ENCODE measurements around the gene MTCH1. TPM values are rescaled to one million over a fixed set of nuclear protein-coding genes. Genes with fewer than 3 reads are reported as not detected.

The MTCH1 gene
- total RNA-seq, 2 experiments from 2014 or later = 231 to 239 TPM

DNA sequence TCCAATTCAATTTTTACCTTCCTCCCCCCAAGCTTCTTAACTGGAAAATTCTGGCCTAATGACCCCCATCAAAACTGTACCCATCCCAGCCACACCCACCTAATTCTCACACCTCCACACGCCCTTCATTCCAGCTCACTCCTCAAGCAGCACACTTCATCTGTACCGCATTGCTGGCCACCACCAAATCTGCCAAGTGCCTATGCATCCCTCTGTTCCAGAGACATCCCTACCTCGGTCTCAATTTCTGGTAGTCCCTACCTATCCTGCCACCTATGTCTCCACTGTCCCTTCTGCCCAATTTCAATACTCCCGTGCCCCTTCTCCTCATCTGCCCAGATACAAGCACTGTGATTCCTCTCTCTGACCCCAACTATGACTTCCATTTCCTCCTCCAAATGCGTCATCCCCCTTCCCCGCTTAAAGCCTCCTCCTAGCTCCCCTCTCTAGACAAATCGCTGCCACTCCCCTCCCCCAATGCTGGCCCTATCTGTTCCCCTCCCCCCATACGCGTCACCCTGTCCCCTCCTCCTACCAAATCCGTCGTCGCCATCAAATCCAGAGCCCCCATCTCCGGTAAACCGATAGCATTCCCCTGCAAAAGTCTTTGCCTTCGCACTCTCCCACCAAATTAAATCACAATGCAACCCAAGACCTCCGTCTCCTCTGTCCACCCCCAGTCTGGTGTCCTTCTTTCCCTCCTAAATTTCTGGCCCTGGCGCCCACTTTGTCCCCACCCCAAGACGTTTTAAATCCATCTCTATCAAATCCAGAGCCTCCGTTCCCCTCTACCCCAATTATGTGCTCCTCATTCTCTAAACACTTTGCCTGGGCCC, 1.2 kb downstream of the MTCH1 start:
- Histone ChIP-seq H3K27ac (ENCODE audit: low read depth in 1 of 2, low read length in 2 of 2) (peak overlapping the region; percentile 48 to 81), H3K27me3 (ENCODE audit: control insufficient read depth in 1 of 2, insufficient read depth in 2 of 2, low read length in 2 of 2) (no peaks in the 10 kb centered on the region), H3K4me3 (ENCODE audit: low read length) (peak overlapping the region; percentile 90), H3K4me1 (ENCODE audit: insufficient read depth, low read length) (peaks cover 60% of the 10 kb centered on the region), H3K9me3 (ENCODE audit: control insufficient read depth in 1 of 2, insufficient read depth in 1 of 2, low read length in 2 of 2) (no peaks in the 10 kb centered on the region), H3K36me3 (ENCODE audit: insufficient read depth, low read length) (peaks cover 12% of the 10 kb centered on the region)
- no peak overlapping the region for H3K27ac Mint-ChIP-seq
- ATAC-seq (ENCODE audit: poor library complexity) (peak; percentile 33), DNase-seq (peak in 12 of 14 experiments; percentile 30 to 80 (median 57))
- no peaks in the 10 kb centered on the region for H3K27me3 Mint-ChIP-seq
- peaks cover 21% of the 10 kb centered on the region for H3K36me3 Mint-ChIP-seq (ENCODE audit: low read depth)
- no peak overlapping the region for H3K4me3 Mint-ChIP-seq
- no peaks in the 10 kb centered on the region for H3K9me3 Mint-ChIP-seq
- TF ChIP-seq, protein P1, sequence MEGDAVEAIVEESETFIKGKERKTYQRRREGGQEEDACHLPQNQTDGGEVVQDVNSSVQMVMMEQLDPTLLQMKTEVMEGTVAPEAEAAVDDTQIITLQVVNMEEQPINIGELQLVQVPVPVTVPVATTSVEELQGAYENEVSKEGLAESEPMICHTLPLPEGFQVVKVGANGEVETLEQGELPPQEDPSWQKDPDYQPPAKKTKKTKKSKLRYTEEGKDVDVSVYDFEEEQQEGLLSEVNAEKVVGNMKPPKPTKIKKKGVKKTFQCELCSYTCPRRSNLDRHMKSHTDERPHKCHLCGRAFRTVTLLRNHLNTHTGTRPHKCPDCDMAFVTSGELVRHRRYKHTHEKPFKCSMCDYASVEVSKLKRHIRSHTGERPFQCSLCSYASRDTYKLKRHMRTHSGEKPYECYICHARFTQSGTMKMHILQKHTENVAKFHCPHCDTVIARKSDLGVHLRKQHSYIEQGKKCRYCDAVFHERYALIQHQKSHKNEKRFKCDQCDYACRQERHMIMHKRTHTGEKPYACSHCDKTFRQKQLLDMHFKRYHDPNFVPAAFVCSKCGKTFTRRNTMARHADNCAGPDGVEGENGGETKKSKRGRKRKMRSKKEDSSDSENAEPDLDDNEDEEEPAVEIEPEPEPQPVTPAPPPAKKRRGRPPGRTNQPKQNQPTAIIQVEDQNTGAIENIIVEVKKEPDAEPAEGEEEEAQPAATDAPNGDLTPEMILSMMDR (IDR thresholded peaks at IDR 0.05) = no peak
- ChIA-PET CTCF (interaction anchor here (0.7 to 2.0 kb wide), 2 partner anchors 99 kb away, joined by 3 to 9 read pairs; partner anchors contain the start of gene C6orf89), POLR2A (interaction anchor here (1.3 to 3.2 kb wide), 3 partner anchors 20 to 95 kb away, joined by 6 to 31 read pairs (median 26); partner anchors contain the start of gene PI16)
- peaks cover 33% of the 10 kb centered on the region for H3K4me1 Mint-ChIP-seq (ENCODE audit: low read depth)
- intact Hi-C loops (cut with DNase I, micrococcal nuclease) = loop anchor here (1.0 to 5.0 kb wide), 3 partner anchors 20 to 1062 kb away; partner anchors contain the start of gene SRPK1 (in 1 of the 2)

DNA sequence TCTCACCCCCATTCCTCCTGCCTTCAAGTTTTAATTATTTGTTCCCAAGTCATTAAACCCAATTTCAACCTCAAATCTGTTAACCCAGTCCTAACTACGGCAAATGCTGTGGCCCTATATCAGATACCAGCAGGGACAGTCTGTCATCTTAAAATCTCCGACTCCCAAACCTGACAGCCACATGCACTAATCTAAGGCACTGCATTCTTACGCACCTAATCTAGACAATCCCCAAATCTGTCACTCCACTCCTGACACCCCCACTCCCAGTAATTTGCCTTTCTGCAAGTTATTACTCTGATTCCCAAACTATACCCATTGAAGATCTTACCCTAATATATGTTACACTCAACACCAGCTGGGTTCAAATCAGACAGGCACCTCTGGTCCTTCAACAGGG, 2.5 kb downstream of the MTCH1 start:
- CTCF ChIA-PET = interaction anchor here (1.4 kb wide), 1 partner anchor 35 kb away, joined by 5 read pairs; no protein-coding TSS in a partner anchor
- no peaks in the 10 kb centered on the region for H3K9me3 ChIP-seq (ENCODE audit: control insufficient read depth in 1 of 2, insufficient read depth in 1 of 2, low read length in 2 of 2)
- DNase-seq (no peak), ATAC-seq (ENCODE audit: poor library complexity) (no peak)
- no peak overlapping the region for H3K4me3 ChIP-seq (ENCODE audit: low read length)
- TF ChIP-seq, protein P1 (IDR thresholded peaks at IDR 0.05) = no peak
- Mint-ChIP-seq H3K36me3 (ENCODE audit: low read depth) (peaks cover 33% of the 10 kb centered on the region), H3K4me1 (ENCODE audit: low read depth) (peaks cover 44% of the 10 kb centered on the region), H3K27ac (no peak overlapping the region), H3K9me3 (no peaks in the 10 kb centered on the region), H3K27me3 (no peaks in the 10 kb centered on the region), H3K4me3 (no peak overlapping the region)
- no peaks in the 10 kb centered on the region for H3K27me3 ChIP-seq (ENCODE audit: control insufficient read depth in 1 of 2, insufficient read depth in 2 of 2, low read length in 2 of 2)
- peaks cover 23% of the 10 kb centered on the region for H3K36me3 ChIP-seq (ENCODE audit: insufficient read depth, low read length)
- H3K4me1 ChIP-seq (ENCODE audit: insufficient read depth, low read length) = peaks cover 66% of the 10 kb centered on the region
- POLR2A ChIA-PET = no interaction called here
- no peak overlapping the region for H3K27ac ChIP-seq (ENCODE audit: low read depth in 1 of 2, low read length in 2 of 2)
- intact Hi-C loops (cut with DNase I, micrococcal nuclease) = no loop called here

DNA sequence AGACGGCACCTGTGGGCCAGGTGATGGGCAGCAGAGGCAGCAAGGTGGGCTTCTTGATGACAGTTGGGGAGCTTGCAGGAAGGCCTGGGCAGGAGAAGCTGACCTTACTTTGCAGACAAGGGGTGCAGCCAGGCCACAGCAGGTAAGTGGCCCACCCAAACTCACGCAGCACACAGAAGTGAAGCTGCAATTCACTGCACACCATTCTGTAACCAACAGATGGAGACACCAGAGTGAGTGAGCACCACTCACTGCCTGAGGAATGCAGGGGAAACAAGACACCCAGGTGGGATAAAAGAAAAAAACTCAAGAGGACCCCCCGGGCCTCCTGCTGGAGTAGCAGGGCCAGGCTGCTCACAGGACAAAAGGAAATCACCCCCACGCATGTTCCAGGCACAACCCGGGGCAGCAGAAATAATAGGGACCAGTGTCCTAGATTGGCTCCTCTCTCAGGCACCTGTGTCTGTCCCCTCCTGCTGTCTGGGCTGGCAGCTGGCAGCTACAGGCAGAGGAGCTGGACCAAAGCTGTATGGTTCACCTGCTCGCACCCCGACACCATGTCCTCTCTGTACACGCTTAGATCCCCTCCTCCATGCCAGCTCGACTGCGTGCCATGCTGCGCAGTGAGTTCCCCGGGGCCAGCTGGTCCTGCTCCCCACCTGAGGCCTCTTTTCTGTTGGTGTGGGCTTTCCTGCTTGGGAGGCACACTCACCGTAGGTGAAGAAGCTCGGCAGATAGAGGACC, 4.9 kb downstream of the MTCH1 start:
- ATAC-seq (ENCODE audit: poor library complexity) (no peak), DNase-seq (no peak)
- ChIA-PET CTCF (interaction anchor here (0.8 to 1.7 kb wide), 3 partner anchors 37 to 95 kb away, joined by 3 to 5 read pairs (median 4); partner anchors contain the start of gene C6orf89), POLR2A (interaction anchor here (1.4 kb wide), 1 partner anchor 12 kb away, joined by 3 read pairs; no protein-coding TSS in a partner anchor)
- peaks cover 32% of the 10 kb centered on the region for H3K4me1 Mint-ChIP-seq (ENCODE audit: low read depth)
- H3K36me3 ChIP-seq (ENCODE audit: insufficient read depth, low read length) = peaks cover 48% of the 10 kb centered on the region
- no peak overlapping the region for H3K4me3 ChIP-seq (ENCODE audit: low read length)
- H3K36me3 Mint-ChIP-seq (ENCODE audit: low read depth) = peaks cover 52% of the 10 kb centered on the region
- H3K9me3 ChIP-seq (ENCODE audit: control insufficient read depth in 1 of 2, insufficient read depth in 1 of 2, low read length in 2 of 2) = no peaks in the 10 kb centered on the region
- intact Hi-C loops (cut with DNase I, micrococcal nuclease) = no loop called here
- H3K4me3 Mint-ChIP-seq = no peak overlapping the region
- H3K27me3 ChIP-seq (ENCODE audit: control insufficient read depth in 1 of 2, insufficient read depth in 2 of 2, low read length in 2 of 2) = no peaks in the 10 kb centered on the region
- TF ChIP-seq, protein P1 (IDR thresholded peaks at IDR 0.05) = no peak
- peak overlapping the region; percentile 85 for H3K27ac Mint-ChIP-seq
- H3K27ac ChIP-seq (ENCODE audit: low read depth in 1 of 2, low read length in 2 of 2) = no peak overlapping the region
- H3K9me3 Mint-ChIP-seq = no peaks in the 10 kb centered on the region
- peaks cover 56% of the 10 kb centered on the region for H3K4me1 ChIP-seq (ENCODE audit: insufficient read depth, low read length)
- H3K27me3 Mint-ChIP-seq = no peaks in the 10 kb centered on the region

Data from CD4-positive, alpha-beta T cell (primary cell).